ENCODE results near the gene NF1.
"Not testable (repeated sequence)": the region's sequence is repeated elsewhere in the genome, so short reads cannot be mapped to it uniquely, and the experiment has no call there.

Gene NF1

DNA sequence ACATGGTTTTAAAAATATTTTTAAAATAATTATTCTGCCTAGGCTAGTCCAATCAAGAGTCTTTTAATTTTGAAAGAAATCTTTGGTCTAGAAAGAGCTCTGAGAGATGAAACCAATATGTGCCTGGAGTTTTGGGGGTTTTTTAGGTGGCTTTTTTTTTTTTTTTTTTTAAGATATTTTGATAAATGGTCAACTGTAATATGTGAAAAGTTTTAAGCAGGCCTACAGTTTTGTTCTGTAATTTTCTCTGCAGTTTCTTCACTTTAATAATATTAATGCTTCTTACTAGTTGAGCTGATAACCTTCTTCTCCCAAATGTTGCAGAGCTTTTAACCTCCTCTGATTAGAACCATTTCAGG, 157.2 kb downstream of the NF1 start:
- TF ChIP-seq, protein P1, sequence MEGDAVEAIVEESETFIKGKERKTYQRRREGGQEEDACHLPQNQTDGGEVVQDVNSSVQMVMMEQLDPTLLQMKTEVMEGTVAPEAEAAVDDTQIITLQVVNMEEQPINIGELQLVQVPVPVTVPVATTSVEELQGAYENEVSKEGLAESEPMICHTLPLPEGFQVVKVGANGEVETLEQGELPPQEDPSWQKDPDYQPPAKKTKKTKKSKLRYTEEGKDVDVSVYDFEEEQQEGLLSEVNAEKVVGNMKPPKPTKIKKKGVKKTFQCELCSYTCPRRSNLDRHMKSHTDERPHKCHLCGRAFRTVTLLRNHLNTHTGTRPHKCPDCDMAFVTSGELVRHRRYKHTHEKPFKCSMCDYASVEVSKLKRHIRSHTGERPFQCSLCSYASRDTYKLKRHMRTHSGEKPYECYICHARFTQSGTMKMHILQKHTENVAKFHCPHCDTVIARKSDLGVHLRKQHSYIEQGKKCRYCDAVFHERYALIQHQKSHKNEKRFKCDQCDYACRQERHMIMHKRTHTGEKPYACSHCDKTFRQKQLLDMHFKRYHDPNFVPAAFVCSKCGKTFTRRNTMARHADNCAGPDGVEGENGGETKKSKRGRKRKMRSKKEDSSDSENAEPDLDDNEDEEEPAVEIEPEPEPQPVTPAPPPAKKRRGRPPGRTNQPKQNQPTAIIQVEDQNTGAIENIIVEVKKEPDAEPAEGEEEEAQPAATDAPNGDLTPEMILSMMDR (conservative IDR thresholded peaks at IDR 0.05; ENCODE audit: low read depth, low read length): no peak
- DNase-seq (ENCODE audit: low read depth): no peak
- H3K4me3 ChIP-seq (ENCODE audit: low read length): no peak overlapping the region

DNA sequence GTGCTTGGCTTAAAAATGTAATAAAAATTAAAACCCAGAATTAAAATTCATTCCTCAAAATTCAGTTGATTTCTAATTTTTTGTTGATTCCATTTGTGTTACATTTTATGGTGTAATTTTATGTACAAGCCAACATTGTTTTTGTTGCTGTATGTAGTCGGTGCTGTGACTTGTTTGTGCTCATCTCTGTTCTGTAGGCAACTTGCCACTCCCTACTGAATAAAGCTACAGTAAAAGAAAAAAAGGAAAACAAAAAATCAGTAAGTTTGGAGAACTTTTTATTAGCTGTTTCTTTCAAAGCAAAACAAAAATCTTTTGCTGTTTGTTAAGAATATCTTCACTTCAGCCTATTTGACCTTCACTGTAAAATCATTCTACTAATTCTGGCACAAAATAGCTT, 158.0 kb downstream of the NF1 start:
- no peak overlapping the region for H3K4me3 ChIP-seq (ENCODE audit: low read length)
- no peak for DNase-seq (ENCODE audit: low read depth)
- TF ChIP-seq, protein P1 (conservative IDR thresholded peaks at IDR 0.05; ENCODE audit: low read depth, low read length): no peak

DNA sequence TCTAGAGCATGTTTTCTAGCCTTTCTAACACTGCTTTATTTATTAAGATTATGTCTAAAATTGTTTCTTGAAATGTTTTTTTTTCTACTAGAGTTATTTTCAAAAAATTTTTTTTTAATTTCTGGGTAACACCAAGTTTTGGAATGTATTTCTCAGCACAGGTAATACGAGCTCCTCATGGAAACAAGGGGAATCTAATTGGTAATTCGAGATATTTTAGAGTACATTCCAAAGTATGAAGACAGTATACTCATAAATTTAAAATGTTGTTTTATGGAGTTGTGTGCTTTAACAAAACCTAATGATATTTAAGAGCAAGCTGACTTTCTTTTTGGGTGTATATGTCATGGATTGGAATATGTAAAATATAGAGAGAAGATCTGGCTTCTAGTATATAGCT, 159.9 kb downstream of the NF1 start:
- H3K4me3 ChIP-seq (ENCODE audit: low read length): no peak overlapping the region
- DNase-seq (ENCODE audit: low read depth): no peak
- TF ChIP-seq, protein P1 (conservative IDR thresholded peaks at IDR 0.05; ENCODE audit: low read depth, low read length): no peak

DNA sequence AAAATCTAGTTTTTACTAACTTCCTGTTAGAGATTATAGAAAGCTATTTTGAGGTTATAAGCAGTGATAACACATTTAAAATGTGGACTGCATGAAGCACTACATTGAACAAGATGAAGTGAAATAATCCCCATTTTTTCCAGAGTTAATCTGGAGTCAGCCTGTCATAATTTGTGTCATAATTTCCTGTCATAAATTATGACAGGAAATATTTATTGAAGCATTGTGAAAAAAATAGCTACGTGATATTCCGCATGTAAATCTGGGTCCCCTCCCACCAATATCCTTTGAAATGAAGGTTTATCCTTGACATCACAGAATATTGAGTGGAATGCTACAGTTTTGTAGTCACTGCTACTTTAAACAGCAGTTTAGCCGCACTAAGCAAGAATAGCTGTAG, 162.2 kb downstream of the NF1 start:
- DNase-seq (ENCODE audit: low read depth): no peak
- TF ChIP-seq, protein P1 (conservative IDR thresholded peaks at IDR 0.05; ENCODE audit: low read depth, low read length): no peak

DNA sequence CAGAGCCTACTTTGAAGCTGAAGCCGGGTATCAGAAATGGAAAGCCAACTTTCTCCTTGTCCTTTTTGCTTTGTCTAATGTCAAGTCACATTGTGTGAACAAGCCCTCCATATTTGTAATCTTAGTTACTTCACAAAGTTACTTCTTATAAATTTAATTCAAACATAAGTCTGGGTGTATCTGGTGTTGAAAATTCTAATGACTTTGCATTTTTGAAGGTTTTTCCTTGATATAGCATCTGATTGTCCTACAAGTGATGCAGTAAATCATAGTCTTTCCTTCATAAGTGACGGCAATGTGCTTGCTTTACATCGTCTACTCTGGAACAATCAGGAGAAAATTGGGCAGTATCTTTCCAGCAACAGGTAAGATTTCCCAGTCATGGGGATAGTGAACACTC, 165.4 kb downstream of the NF1 start:
- TF ChIP-seq, protein P1 (conservative IDR thresholded peaks at IDR 0.05; ENCODE audit: low read depth, low read length): no peak
- no peak for DNase-seq (ENCODE audit: low read depth)
- no peak overlapping the region for H3K4me3 ChIP-seq (ENCODE audit: low read length)

More for the DNA sequence above, 162.2 kb downstream of the NF1 start:
- H3K4me3 ChIP-seq (ENCODE audit: low read length): no peak overlapping the region

DNA sequence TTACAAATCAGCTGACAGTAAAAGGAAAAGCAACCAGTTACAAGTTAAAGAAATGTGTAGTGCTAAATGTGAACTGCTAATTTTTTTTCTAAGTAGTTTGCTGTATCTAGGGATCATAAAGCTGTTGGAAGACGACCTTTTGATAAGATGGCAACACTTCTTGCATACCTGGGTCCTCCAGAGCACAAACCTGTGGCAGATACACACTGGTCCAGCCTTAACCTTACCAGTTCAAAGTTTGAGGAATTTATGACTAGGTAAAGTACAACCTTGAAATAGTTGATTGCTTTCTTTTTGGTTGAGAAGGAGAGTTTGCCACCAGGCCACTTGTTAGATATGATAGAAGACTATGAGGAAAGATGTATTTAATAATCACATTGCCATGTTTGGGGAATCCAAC, 166.8 kb downstream of the NF1 start:
- H3K4me3 ChIP-seq (ENCODE audit: low read length): no peak overlapping the region
- DNase-seq (ENCODE audit: low read depth): no peak

DNA sequence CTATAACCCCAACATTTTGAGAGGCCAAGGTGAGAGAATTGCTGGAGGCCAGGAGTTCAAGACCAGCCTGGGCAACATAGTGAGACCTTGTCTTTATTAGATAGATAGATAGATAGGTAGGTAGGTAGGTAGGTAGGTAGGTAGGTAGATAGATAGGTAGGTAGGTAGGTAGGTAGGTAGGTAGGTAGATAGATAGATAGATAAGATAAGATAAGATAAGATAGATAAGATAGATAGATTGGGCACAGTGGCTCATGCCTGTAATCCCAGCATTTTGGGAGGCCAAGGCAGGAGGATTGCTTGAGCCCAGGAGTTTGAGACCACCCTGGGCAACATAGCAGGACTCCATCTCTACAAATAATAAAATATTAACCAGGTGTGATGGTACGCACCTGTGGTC, 168.1 kb downstream of the NF1 start:
- DNase-seq (ENCODE audit: low read depth): not testable (repeated sequence)

More for the DNA sequence above, 166.8 kb downstream of the NF1 start:
- TF ChIP-seq, protein P1 (conservative IDR thresholded peaks at IDR 0.05; ENCODE audit: low read depth, low read length): no peak

DNA sequence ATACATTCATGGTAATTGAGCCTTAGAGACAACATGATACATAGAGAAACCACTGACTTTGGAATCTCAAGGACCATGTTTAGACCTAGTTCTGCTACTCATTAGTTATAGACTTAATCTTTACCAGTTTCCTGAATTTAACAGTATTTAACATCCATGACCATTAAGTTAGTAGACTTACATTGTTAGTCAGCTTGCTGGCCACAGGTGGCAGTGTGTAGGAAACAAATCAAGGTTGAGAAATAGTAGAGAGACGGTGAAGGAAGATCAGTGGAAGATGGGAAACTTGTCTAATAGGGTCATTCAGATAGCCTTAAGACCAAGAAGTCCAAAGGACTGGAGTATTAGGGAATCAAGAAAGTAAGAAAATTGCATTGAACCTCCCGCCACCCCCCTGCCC, 171.3 kb downstream of the NF1 start:
- DNase-seq (ENCODE audit: low read depth): no peak
- TF ChIP-seq, protein P1 (conservative IDR thresholded peaks at IDR 0.05; ENCODE audit: low read depth, low read length): peak; percentile 20
- no peak overlapping the region for H3K4me3 ChIP-seq (ENCODE audit: low read length)

More for the DNA sequence above, 168.1 kb downstream of the NF1 start:
- not testable (repeated sequence) for H3K4me3 ChIP-seq (ENCODE audit: low read length)
